ENCODE data around the gene SHMT2.

DNA sequence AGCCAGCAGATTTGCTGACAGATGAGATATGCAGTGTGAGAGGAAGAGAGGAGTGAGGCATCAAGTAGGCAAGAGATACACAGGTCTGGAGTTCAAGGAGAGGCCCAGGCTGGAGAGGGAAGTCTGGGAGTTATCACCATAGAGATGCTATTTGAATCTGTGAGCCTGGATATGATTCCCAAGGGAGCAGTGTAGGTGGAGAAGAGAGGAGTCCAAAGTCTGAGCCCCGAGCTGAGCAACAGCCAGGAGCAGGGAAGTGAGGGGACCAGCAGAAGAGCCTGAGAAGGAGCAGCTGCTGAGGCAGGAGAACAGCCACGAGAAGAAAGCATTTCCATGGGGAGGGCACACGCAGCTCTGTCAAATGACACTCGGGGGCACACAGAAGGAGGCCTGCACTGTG lies 33.1 kb upstream of the SHMT2 start:
- TF ChIP-seq, protein P1, sequence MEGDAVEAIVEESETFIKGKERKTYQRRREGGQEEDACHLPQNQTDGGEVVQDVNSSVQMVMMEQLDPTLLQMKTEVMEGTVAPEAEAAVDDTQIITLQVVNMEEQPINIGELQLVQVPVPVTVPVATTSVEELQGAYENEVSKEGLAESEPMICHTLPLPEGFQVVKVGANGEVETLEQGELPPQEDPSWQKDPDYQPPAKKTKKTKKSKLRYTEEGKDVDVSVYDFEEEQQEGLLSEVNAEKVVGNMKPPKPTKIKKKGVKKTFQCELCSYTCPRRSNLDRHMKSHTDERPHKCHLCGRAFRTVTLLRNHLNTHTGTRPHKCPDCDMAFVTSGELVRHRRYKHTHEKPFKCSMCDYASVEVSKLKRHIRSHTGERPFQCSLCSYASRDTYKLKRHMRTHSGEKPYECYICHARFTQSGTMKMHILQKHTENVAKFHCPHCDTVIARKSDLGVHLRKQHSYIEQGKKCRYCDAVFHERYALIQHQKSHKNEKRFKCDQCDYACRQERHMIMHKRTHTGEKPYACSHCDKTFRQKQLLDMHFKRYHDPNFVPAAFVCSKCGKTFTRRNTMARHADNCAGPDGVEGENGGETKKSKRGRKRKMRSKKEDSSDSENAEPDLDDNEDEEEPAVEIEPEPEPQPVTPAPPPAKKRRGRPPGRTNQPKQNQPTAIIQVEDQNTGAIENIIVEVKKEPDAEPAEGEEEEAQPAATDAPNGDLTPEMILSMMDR (conservative IDR thresholded peaks at IDR 0.05 in 1 of 2, IDR thresholded peaks at IDR 0.05 in 1 of 2; ENCODE audit: extremely low read depth in 1 of 2, insufficient read depth in 1 of 2, low read depth in 1 of 2, low read length in 2 of 2): no peak
- no peak for TF ChIP-seq EZH2 (IDR thresholded peaks at IDR 0.05; ENCODE audit: borderline replicate concordance, low read length)
